ENCODE results near the gene HACD2. TPM values are rescaled to one million over a fixed set of nuclear protein-coding genes. Genes with fewer than 3 reads are reported as not detected.
A peak's percentile ranks its signal among the peaks of the same experiment; 100 is the strongest.

HACD2 gene
- total RNA-seq, 1 experiment from 2014 or later = 27.4 TPM

DNA sequence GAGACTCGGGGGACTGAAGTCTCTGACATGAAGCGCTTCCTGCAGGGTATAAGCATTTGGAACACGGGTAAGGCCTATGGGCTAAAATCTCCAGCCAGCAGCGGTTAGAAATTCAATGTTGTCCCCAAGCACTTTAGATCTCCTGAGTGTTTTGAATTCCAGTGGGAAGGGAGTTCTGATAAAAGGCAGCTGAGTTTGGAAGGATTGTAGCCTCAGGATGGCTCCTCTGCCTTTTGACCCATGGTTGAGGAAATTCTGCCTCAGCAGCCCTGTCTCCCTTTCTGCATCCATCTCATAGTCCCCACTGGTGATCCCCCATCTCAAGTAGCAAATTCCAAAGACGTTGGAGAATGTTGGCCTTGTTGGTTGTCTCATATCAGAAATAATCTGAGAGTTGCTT lies 24.2 kb upstream of the HACD2 start:
- no peak overlapping the region for H3K9ac ChIP-seq (ENCODE audit: extremely low read depth, insufficient read length, low read length)
- peak overlapping the region in 2 of 3 experiments; percentile 8 to 11; a peak in 2 of 7 replicates for H3K27ac Mint-ChIP-seq
- H3K4me1 ChIP-seq (ENCODE audit: insufficient read depth, low read length) = no peaks in the 10 kb centered on the region

More for the DNA sequence above, 24.2 kb upstream of the HACD2 start:
- Histone ChIP-seq H4K91ac (ENCODE audit: insufficient read length, low read depth, low read length) (no peak overlapping the region), H2BK5ac (ENCODE audit: insufficient read length, low read length) (no peak overlapping the region), H3K18ac (ENCODE audit: insufficient read length, low read depth, low read length) (no peak overlapping the region), H3K4me2 (ENCODE audit: insufficient read depth, insufficient read length, low read length) (no peak overlapping the region), H3K9me3 (ENCODE audit: control insufficient read depth, low read depth, low read length) (no peaks in the 10 kb centered on the region), H3K79me2 (ENCODE audit: insufficient read depth, low read length) (no peaks in the 10 kb centered on the region), H3K27ac (ENCODE audit: insufficient read length, low read depth, low read length) (no peak overlapping the region), H2AFZ (ENCODE audit: low read length) (no peak overlapping the region), H4K5ac (ENCODE audit: insufficient read length, low read depth, low read length) (no peak overlapping the region), H3K23me2 (ENCODE audit: insufficient read length, low read depth, low read length, poor library complexity, severe bottlenecking) (no peaks in the 10 kb centered on the region), H2BK12ac (ENCODE audit: insufficient read length, low read depth, low read length) (no peak overlapping the region), H4K20me1 (ENCODE audit: control insufficient read depth, insufficient read depth, insufficient read length) (no peaks in the 10 kb centered on the region), H3K79me1 (ENCODE audit: insufficient read depth, low read depth, low read length, poor library complexity, severe bottlenecking) (no peaks in the 10 kb centered on the region), H2AK5ac (ENCODE audit: insufficient read length, low read length) (no peak overlapping the region), H2BK120ac (ENCODE audit: low read depth, low read length, poor library complexity, severe bottlenecking) (no peak overlapping the region), H4K8ac (replicated peaks; ENCODE audit: insufficient read length, low read depth, low read length) (no peak overlapping the region), H3K56ac (ENCODE audit: insufficient read length, low read depth, low read length) (no peak overlapping the region), H2BK20ac (ENCODE audit: low read depth, low read length, poor library complexity, severe bottlenecking) (no peak overlapping the region), H3K14ac (ENCODE audit: insufficient read depth, low read length) (no peak overlapping the region), H2BK15ac (ENCODE audit: low read depth, low read length) (no peak overlapping the region), H3K23ac (ENCODE audit: insufficient read length, low read depth, low read length) (no peak overlapping the region), H3T11ph (ENCODE audit: low read length) (no peak overlapping the region), H3K4ac (ENCODE audit: low read depth, low read length) (no peak overlapping the region), H3K27me3 (ENCODE audit: insufficient read depth, low read length) (no peaks in the 10 kb centered on the region)
- no peak for DNase-seq
- peaks cover 0 to 3% (median 0%) of the 10 kb centered on the region in 3 experiments; a peak in 3 of 7 replicates for H3K36me3 Mint-ChIP-seq (ENCODE audit: insufficient read depth in 1 of 3, low read depth in 3 of 3)
- H3K4me3 Mint-ChIP-seq = no peak overlapping the region
- peaks cover 5 to 6% of the 10 kb centered on the region in 2 experiments; a peak in 3 of 4 replicates for H3K4me1 Mint-ChIP-seq
- no peaks in the 10 kb centered on the region for H3K27me3 Mint-ChIP-seq (ENCODE audit: low read depth)
- H3K9me3 Mint-ChIP-seq = no peaks in the 10 kb centered on the region
- TF ChIP-seq, protein P1, sequence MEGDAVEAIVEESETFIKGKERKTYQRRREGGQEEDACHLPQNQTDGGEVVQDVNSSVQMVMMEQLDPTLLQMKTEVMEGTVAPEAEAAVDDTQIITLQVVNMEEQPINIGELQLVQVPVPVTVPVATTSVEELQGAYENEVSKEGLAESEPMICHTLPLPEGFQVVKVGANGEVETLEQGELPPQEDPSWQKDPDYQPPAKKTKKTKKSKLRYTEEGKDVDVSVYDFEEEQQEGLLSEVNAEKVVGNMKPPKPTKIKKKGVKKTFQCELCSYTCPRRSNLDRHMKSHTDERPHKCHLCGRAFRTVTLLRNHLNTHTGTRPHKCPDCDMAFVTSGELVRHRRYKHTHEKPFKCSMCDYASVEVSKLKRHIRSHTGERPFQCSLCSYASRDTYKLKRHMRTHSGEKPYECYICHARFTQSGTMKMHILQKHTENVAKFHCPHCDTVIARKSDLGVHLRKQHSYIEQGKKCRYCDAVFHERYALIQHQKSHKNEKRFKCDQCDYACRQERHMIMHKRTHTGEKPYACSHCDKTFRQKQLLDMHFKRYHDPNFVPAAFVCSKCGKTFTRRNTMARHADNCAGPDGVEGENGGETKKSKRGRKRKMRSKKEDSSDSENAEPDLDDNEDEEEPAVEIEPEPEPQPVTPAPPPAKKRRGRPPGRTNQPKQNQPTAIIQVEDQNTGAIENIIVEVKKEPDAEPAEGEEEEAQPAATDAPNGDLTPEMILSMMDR (conservative IDR thresholded peaks at IDR 0.05) = no peak
- no CpG with 5 or more reads among the region's 5 CpGs for WGBS (ENCODE audit: extremely low coverage, insufficient read length, low lambda C conversion rate)

Data from H9 (cell line).